NB4 (cell line): ENCODE data around the gene FAM240A.
A peak's percentile ranks its signal among the peaks of the same experiment; 100 is the strongest.

Experiments
- DNase-seq: peaks from one replicate; pipeline ENCODE4 v3.0.0; 2010; ENCODE audit warnings: low read depth
- H3K4me3 ChIP-seq: one replicate; pipeline ENCODE4 v1.5.1; 2011; ENCODE audit warnings: mild to moderate bottlenecking, low read depth, low read length, moderate library complexity
- MYC ChIP-seq: IDR thresholded peaks from 2 replicates; pipeline ENCODE4 v1.6.1; 2011; ENCODE audit warnings: low read depth, low read length
- POLR2A ChIP-seq: IDR thresholded peaks from 2 replicates; pipeline ENCODE4 v1.6.1; 2011; ENCODE audit warnings: mild to moderate bottlenecking; ENCODE audit not compliant: insufficient read length; ENCODE audit errors: extremely low read depth
- TF ChIP-seq, protein P1 (sequence below): IDR thresholded peaks from one replicate; pipeline ENCODE4 v1.5.1; 2012; ENCODE audit warnings: low read depth, low read length
- TF ChIP-seq, protein P2 (sequence below): IDR thresholded peaks from 2 replicates; pipeline ENCODE4 v1.6.1; 2011; ENCODE audit warnings: low read depth, low read length

The FAM240A gene

DNA sequence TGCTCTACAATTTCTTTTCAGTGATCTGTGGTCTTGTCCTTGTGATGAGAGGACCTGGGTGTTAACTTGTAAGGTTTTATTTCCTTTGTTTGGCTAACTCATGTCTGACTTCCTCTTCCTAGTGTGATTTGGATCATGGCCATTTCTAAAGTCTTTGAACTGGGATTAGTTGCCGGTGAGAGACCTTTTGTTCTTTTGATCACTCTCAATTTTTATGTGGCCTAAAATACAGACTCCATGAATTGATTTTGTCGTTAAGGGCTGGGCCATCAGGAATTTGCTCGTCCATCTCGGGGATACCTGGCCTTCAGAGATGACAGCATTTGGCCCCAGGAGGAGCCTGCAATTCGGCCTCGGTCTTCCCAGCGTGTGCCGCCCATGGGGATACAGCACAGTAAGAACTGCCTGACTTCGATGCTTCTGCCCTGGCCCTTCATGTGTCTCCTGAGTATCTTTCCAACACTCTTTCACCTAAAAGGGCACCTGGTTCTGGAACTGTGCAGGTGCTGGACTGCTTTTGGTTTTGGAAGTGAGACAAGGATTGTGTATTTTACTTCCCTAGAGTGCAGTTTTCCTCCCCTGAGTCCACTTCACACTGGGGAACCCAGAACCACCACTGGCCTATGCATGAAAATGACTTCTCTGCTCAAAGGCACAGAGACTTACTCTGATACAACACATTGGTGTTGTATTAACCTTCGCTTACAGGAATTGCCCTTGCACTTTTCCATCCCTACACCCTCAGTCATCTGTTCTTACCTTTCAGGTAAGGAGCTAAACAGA lies 33.2 kb upstream of the FAM240A start:
- TF ChIP-seq POLR2A (no peak), MYC (no peak)
- TF ChIP-seq, protein P1, sequence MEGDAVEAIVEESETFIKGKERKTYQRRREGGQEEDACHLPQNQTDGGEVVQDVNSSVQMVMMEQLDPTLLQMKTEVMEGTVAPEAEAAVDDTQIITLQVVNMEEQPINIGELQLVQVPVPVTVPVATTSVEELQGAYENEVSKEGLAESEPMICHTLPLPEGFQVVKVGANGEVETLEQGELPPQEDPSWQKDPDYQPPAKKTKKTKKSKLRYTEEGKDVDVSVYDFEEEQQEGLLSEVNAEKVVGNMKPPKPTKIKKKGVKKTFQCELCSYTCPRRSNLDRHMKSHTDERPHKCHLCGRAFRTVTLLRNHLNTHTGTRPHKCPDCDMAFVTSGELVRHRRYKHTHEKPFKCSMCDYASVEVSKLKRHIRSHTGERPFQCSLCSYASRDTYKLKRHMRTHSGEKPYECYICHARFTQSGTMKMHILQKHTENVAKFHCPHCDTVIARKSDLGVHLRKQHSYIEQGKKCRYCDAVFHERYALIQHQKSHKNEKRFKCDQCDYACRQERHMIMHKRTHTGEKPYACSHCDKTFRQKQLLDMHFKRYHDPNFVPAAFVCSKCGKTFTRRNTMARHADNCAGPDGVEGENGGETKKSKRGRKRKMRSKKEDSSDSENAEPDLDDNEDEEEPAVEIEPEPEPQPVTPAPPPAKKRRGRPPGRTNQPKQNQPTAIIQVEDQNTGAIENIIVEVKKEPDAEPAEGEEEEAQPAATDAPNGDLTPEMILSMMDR, result no peak
- TF ChIP-seq, protein P2, sequence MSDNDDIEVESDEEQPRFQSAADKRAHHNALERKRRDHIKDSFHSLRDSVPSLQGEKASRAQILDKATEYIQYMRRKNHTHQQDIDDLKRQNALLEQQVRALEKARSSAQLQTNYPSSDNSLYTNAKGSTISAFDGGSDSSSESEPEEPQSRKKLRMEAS, result no peak
- no peak overlapping the region for H3K4me3 ChIP-seq
- DNase-seq, result peak; percentile 12

DNA sequence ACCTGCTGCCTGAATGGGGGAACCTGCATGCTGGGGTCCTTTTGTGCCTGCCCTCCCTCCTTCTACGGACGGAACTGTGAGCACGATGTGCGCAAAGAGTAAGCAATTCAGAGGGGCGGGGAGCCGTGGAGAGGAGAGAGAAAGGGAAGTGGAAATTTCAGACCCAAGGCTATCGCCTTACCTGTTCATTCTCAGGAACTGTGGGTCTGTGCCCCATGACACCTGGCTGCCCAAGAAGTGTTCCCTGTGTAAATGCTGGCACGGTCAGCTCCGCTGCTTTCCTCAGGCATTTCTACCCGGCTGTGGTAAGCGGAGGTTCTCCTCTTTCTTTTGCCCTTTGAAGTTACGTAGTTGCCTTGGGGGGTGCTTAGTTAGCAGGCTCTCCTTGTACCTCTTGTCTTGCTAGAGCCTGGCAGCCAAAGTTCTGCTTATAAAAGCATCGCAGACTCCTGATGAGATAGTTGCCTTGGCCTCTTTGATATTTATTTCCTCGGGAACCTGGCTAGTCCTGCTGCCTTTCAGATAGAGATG lies 32.5 kb upstream of the FAM240A start:
- no peak overlapping the region for H3K4me3 ChIP-seq
- TF ChIP-seq, protein P1, result no peak
- TF ChIP-seq POLR2A (no peak), MYC (no peak)
- TF ChIP-seq, protein P2, result no peak
- DNase-seq, result no peak

DNA sequence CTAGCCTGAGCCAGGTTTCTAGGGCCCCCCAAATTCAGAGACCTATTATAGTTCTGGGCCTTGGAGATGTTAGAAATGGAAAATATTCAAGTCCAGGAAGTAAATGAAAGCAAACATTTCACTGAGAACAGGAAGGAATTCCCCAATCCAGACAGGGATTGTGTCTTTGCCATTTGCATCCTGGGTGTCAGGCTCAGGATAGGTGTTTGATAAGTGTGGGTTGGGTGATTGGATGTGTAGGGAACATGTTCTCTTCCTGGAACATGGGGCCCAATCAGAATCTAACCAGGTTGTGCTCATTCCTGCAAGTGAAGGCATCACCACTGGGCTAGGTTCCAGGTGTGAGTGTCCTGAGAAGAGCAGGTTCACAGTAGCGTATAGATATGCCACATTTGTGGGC lies 31.6 kb upstream of the FAM240A start:
- TF ChIP-seq, protein P1, result no peak
- TF ChIP-seq MYC, result no peak
- no peak for TF ChIP-seq POLR2A
- TF ChIP-seq, protein P2, result no peak
- DNase-seq, result no peak
- no peak overlapping the region for H3K4me3 ChIP-seq

DNA sequence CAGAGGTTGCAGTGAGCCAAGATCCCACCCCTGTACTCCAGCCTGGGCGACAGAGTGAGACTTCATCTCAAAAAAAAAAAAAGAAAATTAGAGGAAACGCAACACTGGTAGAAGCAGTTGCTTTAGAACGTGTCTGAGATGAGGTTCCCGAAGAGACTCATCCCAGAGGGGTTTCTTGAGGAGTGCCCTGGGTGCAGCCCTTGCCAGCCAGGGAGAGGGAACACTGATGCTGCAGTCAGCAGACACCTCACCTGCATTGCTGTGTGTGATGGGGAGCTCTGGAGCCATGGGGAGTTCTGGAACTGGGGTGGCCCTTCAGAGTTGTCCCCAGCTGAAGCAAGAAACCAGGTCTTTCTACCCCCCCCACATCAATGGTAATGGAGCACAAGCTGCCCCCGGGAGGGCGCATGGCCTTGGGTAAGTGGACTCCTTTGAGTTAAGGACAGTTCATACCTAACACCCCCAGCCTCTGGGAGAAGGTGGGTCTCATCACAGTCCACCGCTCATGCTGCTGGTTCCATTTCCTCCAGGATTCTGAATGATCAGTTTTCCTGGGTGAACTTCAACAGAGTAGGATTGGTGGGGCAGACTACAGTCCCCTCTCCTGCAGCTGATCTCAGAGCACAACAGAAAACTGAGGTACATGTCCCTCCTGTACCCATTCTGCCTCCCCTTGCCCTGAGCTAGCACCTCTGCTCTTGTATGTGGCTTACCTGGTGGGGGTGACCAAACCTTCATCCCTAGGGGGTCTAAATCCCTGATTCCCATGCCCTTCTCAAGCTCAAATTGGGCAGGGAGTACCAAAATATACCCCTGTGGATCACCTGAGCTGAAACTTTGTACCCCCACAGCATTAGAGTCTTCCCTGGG lies 27.5 kb upstream of the FAM240A start:
- TF ChIP-seq, protein P1, result no peak
- TF ChIP-seq, protein P2, result no peak
- TF ChIP-seq MYC (no peak), POLR2A (no peak)

DNA sequence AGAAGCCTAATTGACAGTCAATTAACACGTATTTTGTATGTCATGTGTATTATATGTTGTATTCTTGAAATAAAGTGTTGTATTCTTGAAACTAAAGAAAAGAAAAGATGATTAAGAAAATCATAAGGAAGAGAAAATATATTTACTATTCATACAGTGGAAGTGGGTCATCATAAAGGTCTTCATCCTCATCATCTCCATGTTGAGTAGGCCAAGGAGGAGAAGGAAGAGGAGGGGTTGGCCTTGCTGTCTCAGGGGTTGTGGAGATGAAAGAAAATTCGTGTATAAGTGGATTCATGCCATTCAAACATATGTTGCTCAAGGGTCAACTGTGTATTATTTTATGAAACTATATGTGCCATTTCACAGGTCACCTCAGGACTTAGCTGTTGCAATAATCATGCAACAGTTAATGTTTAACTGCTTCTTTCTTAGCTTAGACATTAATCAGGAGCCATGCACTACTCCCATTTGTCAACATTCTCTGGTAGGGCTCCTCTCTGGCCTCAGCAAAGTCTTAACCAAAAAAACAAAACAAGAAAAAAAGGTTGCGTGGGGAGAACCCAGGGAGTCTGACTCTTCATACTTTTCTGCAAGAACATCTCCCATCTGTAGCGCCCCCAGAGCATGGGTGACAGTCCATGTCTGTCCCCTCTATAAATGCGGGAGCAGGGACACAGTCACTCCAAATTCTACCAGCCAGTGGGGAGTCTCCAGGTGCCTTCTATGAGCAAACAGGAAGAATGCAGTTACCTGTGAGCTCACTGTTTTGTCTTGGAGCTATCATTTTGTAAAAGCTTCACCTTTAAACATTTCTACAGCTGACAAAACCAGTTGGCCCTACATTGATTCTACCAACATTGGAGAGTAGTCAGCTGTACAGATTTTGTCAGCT lies 26.3 kb upstream of the FAM240A start:
- H3K4me3 ChIP-seq, result no peak overlapping the region
- TF ChIP-seq, protein P2, result no peak
- TF ChIP-seq MYC (no peak), POLR2A (no peak)
- TF ChIP-seq, protein P1, result no peak
- DNase-seq, result no peak

More for the DNA sequence above, 27.5 kb upstream of the FAM240A start:
- DNase-seq, result no peak
- no peak overlapping the region for H3K4me3 ChIP-seq
